ENCODE data around the gene GNAQ.

Gene GNAQ

GRCh38 chr9:77833561-77834429 lies 197.8 kb downstream of the GNAQ start:
- no peak for DNase-seq

DNA sequence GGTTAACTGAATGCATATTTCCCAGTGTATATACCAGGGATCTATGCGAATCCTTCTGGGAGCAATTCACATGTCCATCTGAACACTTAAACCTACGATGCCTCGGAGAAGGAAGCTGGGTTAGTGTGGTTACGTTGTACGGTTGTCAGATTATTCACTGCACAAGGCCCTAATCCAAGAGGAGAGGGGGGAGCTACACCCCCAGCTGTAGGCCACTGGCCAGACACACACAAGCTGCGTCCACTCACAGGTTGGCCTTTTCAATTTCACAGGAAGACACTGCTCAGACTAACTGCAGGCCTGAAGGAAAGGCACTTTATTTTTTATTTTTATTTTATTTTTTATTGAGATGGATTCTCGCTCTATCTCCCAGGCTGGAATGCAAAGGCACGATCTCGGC lies 199.0 kb downstream of the GNAQ start:
- DNase-seq = no peak

DNA sequence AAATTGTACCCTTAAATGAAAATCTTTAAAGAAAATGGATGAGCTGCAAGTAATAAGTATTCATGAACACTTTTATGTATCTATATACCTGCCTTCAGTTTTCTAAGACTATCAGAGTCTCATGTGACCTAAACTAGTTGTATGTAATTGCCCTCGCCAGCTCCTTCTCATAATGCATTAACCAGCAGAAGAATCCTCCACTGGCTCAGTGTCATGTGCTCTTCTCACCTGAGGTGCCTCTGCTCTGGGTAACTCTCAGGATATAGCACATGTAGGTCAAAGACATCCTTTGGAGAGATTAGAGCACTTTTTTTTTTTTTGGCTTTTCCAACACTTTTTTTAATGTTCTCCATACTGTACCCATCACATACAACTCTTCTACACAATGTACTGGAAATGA lies 199.8 kb downstream of the GNAQ start:
- DNase-seq = no peak

- DNase-seq = no peak
Measured at GRCh38 chr9:77830618-77831285, 200.9 kb downstream of the GNAQ start.

- DNase-seq = no peak
Measured at GRCh38 chr9:77829420-77829819, 202.2 kb downstream of the GNAQ start.

GRCh38 chr9:77827104-77827784 lies 204.4 kb downstream of the GNAQ start:
- DNase-seq = no peak

- no peak for DNase-seq
Measured at GRCh38 chr9:77826621-77827020, 205.0 kb downstream of the GNAQ start.

DNA sequence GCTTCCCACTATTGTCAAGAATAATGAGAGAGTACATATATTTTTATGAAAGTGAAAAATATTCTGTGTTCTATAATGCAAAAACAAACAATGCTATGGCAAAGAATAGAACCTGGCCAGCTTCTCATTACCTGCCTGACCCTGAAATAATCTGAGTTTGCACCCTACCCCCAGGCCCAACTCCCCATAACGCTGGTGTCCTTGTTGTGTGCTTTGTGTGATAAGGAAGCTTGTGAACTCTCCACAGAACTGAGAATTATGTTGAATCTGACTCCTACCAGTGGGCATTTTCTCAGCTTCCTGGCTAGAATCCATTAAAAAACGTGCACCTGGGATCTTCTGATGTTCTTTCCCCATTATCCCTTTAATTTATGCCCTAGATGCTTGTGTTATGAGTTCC lies 205.5 kb downstream of the GNAQ start:
- no peak for DNase-seq

- DNase-seq = no peak
Measured at GRCh38 chr9:77825361-77825760, 206.2 kb downstream of the GNAQ start.

GRCh38 chr9:77820293-77820954 lies 211.2 kb downstream of the GNAQ start:
- no peak for DNase-seq

- DNase-seq = no peak
Measured at GRCh38 chr9:77819657-77820056, 212.0 kb downstream of the GNAQ start.

GRCh38 chr9:77817590-77818311 lies 213.9 kb downstream of the GNAQ start:
- no peak for DNase-seq

DNA sequence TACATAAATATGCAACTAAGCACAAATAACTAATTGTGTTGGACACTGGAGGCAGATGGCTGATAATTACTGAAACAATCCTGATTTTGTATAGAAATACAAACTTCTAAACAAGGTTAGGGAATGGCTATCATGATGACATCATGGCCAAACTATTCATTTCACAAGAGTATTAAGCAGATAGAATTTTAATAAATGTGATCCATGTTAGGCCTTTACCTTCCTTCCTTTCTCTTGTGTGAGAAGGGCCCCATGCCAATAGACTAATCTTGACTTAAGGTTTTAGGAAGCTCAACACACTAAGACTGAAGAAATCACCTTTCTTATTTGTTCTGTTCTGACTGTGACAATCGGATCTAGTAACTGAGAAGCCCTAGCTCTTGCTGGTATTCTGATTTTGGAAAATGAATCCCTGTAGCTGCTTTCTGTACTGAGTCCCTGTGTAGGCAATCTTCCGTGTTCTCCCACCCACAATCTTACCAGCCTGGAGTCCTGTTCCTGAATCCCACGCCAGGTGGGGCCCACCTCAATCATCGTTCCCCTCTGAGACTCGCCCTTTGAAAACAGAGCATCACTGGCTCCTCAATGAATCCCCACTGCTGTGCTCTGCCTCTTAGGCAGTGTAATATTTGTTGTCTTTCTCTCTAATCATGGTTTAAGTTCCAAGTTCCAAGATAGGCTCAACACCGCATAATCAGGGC lies 214.8 kb downstream of the GNAQ start:
- no peak for DNase-seq

- no peak for DNase-seq
Measured at GRCh38 chr9:77815260-77815659, 216.4 kb downstream of the GNAQ start.

- DNase-seq = no peak
Measured at GRCh38 chr9:77811832-77812231, 219.8 kb downstream of the GNAQ start.

DNA sequence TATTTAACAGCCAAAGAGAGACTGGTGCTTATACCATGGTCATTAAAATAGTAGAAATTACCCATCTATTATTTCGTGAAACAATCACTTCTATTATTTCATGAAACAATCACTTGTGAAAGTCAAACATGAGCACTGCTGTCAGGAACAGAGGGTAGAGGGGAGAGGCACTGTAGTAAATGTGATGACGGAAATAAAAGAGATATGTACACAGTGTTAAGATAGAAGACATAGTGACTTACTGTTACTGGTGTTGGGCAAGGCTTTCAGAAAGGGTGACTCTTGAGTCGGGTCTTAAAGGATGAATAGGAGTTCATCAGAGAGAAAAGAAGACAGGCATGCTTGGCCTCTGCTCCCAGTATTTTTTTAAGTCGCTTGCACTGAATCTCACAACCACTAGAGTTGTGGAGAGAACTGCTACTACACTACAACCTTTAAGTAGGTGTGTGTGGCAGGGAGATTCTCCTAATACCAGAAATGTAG lies 220.9 kb downstream of the GNAQ start:
- DNase-seq = no peak

DNA sequence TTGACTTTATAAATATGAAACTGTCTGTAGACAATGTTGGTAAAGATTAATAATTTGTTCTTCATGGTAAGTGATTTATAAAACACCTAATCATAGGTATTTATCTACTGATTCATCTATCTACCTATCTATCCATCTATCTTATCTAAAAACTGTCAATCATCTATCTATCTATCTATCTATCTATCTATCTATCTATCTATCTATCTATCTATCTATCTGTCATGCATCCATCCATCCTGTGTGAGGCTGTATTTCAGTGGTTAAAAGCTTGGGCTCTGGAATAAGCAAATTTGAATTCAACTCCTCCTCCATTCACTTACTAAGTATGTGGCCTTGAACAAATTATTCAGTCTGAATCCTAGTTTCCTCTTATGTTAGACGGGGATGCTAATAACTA lies 221.6 kb downstream of the GNAQ start:
- DNase-seq = no peak

DNA sequence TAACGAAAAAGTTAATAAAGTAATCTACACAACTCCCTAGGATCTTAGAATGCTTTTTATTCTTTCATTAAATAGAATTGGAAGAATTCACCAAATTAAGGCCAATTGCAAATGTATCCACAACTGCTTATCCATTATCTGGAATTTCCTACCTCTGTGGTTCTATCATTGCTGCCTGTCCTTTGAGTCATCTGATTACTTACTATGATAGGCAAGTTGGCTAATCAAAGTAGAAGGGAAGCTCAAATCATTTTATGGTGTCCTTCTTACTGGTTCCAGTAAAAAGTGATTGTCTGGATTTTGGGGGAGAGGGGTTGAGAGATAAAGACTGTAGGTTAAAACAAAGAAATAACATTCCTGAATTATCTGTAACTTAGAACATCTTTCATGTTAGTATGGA lies 222.1 kb downstream of the GNAQ start:
- DNase-seq = no peak

- DNase-seq = no peak
Measured at GRCh38 chr9:77808751-77809081, 222.9 kb downstream of the GNAQ start.

DNA sequence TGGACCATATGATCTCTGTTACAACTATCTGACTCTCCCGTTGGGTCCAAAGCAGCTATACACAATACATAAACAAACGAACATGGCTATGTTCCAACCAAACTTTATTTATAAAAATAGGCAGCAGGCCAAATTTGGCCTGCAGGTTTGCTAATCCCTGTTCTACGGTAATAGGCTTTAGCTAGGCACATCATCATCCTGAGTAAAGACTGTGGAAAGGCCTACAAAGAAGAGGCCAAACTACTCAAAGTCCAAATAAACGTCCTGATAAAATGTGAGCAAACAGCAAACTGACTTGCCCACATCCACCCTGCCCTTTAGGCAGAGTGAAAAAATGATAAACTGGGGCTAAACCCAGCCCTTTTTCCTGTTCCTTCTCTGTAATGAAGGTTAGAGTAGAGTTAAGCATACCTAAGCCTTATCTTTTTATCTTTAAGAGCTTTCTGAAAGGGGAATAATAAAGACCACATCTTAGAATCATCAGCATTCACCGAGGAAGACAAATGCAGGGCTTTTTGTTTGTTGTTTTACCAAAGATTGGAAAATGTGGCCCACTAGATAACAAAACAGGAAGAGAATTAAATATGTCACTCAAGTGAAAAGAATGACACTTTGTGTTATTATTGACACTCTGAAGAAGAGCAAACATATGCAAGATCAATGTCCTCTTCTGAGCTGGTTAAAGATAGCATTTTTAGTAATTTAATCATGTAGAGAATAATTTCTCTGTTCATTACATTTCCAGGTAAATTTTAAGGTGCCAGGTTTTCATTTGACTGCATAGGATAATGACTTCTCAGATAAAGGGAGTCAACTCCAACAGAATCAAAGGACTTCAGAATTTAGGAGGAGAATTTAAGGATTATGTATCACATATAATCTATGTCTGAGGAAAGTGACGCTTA lies 223.5 kb downstream of the GNAQ start:
- no peak for DNase-seq

- no peak for DNase-seq
Measured at GRCh38 chr9:77807281-77807683, 224.3 kb downstream of the GNAQ start.
